ENCODE measurements around the gene ATG3.
"Not testable (repeated sequence)": the region's sequence is repeated elsewhere in the genome, so short reads cannot be mapped to it uniquely, and the experiment has no call there.

ATG3 gene

GRCh38 chr3:112561734-112562529, at the start of gene ATG3, which contains the start of gene SLC35A5:
Gene ATG3 (minus strand): TSS chr3:112561962. CDS start chr3:112561528, 434 bp downstream.
Gene SLC35A5 (plus strand): TSS chr3:112562045. CDS start chr3:112563404, 1,359 bp downstream.
- peak; percentile 97 for DNase-seq

GRCh38 chr3:112610121-112610520, 48.4 kb upstream of the ATG3 start:
- no peak for DNase-seq

GRCh38 chr3:112607863-112608262, 46.1 kb upstream of the ATG3 start:
- no peak for DNase-seq

GRCh38 chr3:112606098-112606497, 44.3 kb upstream of the ATG3 start:
- DNase-seq: no peak

- DNase-seq: peak; percentile 81
Measured at GRCh38 chr3:112605285-112605684, 43.5 kb upstream of the ATG3 start.

- peak; percentile 86 for DNase-seq
Measured at GRCh38 chr3:112604536-112604935, 42.8 kb upstream of the ATG3 start.

GRCh38 chr3:112602217-112602838, 40.6 kb upstream of the ATG3 start:
- DNase-seq: no peak

GRCh38 chr3:112598731-112599130, 37.0 kb upstream of the ATG3 start:
- no peak for DNase-seq

- DNase-seq: no peak
Measured at GRCh38 chr3:112597945-112598344, 36.2 kb upstream of the ATG3 start.

GRCh38 chr3:112594856-112595255, 33.1 kb upstream of the ATG3 start:
- DNase-seq: no peak

- no peak for DNase-seq
Measured at GRCh38 chr3:112593258-112593657, 31.5 kb upstream of the ATG3 start.

- DNase-seq: no peak
Measured at GRCh38 chr3:112587336-112587735, 25.6 kb upstream of the ATG3 start.

- DNase-seq: no peak
Measured at GRCh38 chr3:112585782-112586181, 24.0 kb upstream of the ATG3 start.

- DNase-seq: no peak
Measured at GRCh38 chr3:112583105-112583504, 21.3 kb upstream of the ATG3 start.

- DNase-seq: no peak
Measured at GRCh38 chr3:112582244-112582874, 20.6 kb upstream of the ATG3 start.

GRCh38 chr3:112579697-112580096, 17.9 kb upstream of the ATG3 start:
- no peak for DNase-seq

GRCh38 chr3:112579232-112579631, 17.5 kb upstream of the ATG3 start:
- no peak for DNase-seq

- DNase-seq: no peak
Measured at GRCh38 chr3:112572701-112573100, 10.9 kb upstream of the ATG3 start.

GRCh38 chr3:112569265-112569664, 7.5 kb upstream of the ATG3 start:
- DNase-seq: no peak

GRCh38 chr3:112568642-112569041, 6.9 kb upstream of the ATG3 start:
- DNase-seq: peak; percentile 78

GRCh38 chr3:112564940-112565305, 3.2 kb upstream of the ATG3 start:
- DNase-seq: no peak

GRCh38 chr3:112564247-112564939, 2.6 kb upstream of the ATG3 start:
- DNase-seq: not testable (repeated sequence)

GRCh38 chr3:112561484-112561733, 353 bp downstream of the ATG3 start:
- no peak for DNase-seq

Data from NCI-H226 (cell line).